Activated CD8-positive, alpha-beta T cell treated with anti-CD3 and anti-CD28 coated beads for 36 hours (primary cell): ENCODE data around the gene KBTBD8. TPM values are rescaled to one million over a fixed set of nuclear protein-coding genes. Genes with fewer than 3 reads are reported as not detected.

Experiments
- ATAC-seq: fragments of 200-7000 bp; cut with Tn5 transposase; one replicate; pipeline ENCODE4 v1.10.0; 2021; ENCODE audit warnings: mild to moderate bottlenecking, moderate library complexity
- CTCF ChIA-PET: fragments of 350-600 bp; sonication (Branson Sonifier 250); formaldehyde crosslinking; loops from one replicate; lab custom pipeline; 2021; ENCODE audit warnings: antibody characterized with exemption; lab: Charles Lee
- POLR2A ChIA-PET: fragments of 350-600 bp; sonication (Branson Sonifier 250); formaldehyde crosslinking; loops from one replicate; lab custom pipeline; 2021; ENCODE audit warnings: antibody characterized with exemption; lab: Charles Lee
- DNase-seq: peaks from one replicate; pipeline ENCODE4 v3.0.0-alpha.2; 2020
- H3K27ac Mint-ChIP-seq: one replicate; pipeline ENCODE4 v1.8.0; 2021; ENCODE audit warnings: mild to moderate bottlenecking, mixed read lengths
- H3K27me3 Mint-ChIP-seq: one replicate; pipeline ENCODE4 v1.8.0; 2021; ENCODE audit warnings: mixed read lengths
- H3K36me3 Mint-ChIP-seq: one replicate; pipeline ENCODE4 v1.8.0; 2021; ENCODE audit warnings: low read depth, mixed read lengths
- H3K4me1 Mint-ChIP-seq: one replicate; pipeline ENCODE4 v1.8.0; 2021; ENCODE audit warnings: low read depth, mixed read lengths
- H3K4me3 Mint-ChIP-seq: one replicate; pipeline ENCODE4 v1.8.0; 2021; ENCODE audit warnings: mild to moderate bottlenecking, moderate library complexity, mixed read lengths
- H3K9me3 Mint-ChIP-seq: one replicate; pipeline ENCODE4 v1.8.0; 2021; ENCODE audit warnings: mixed read lengths
- CTCF ChIP-seq: fragments of 200-600 bp; IDR thresholded peaks from one replicate; pipeline ENCODE4 v1.8.0; 2022; ENCODE audit warnings: antibody characterized with exemption, mild to moderate bottlenecking
- intact Hi-C: fragments of 100-400 bp; cut with micrococcal nuclease; formaldehyde crosslinking; loops from one replicate; pipeline ENCODE4 v1.10.0; 2022
- total RNA-seq, 2 experiments: library from RNA; stranded (reverse); gene quantifications; one replicate each; pipeline ENCODE4 v1.2.3, GENCODE V29; 2021

KBTBD8 gene
- total RNA-seq, 2 experiments from 2014 or later = 10.9 to 11.1 TPM

- peaks cover 2% of the 10 kb centered on the region for H3K27me3 Mint-ChIP-seq
- no peak for TF ChIP-seq CTCF
- no peaks in the 10 kb centered on the region for H3K36me3 Mint-ChIP-seq
- intact Hi-C loops = no loop called here
- H3K4me3 Mint-ChIP-seq = no peak overlapping the region
- ChIA-PET CTCF (interaction anchor here (1.1 to 3.4 kb wide), 2 partner anchors 15 to 17 kb away, joined by 7 to 16 read pairs; no protein-coding TSS in a partner anchor), POLR2A (interaction anchor here (0.6 to 1.5 kb wide), 2 partner anchors 19 to 574 kb away, joined by 3 read pairs; no protein-coding TSS in a partner anchor)
- DNase-seq = no peak
- no peak overlapping the region for H3K27ac Mint-ChIP-seq
- ATAC-seq = no peak
- H3K9me3 Mint-ChIP-seq = no peaks in the 10 kb centered on the region
- H3K4me1 Mint-ChIP-seq = no peaks in the 10 kb centered on the region
Measured at GRCh38 chr3:66953934-66954445, 44.1 kb upstream of the KBTBD8 start.

GRCh38 chr3:66956742-66957141 is 41.4 kb upstream of the KBTBD8 start:
- no peak for ATAC-seq
- intact Hi-C loops = no loop called here
- ChIA-PET POLR2A (no interaction called here), CTCF (interaction anchor here (2.8 to 3.4 kb wide), 2 partner anchors 15 kb away, joined by 16 to 18 read pairs; no protein-coding TSS in a partner anchor)
- TF ChIP-seq CTCF = no peak
- no peak overlapping the region for H3K27ac Mint-ChIP-seq
- H3K4me3 Mint-ChIP-seq = no peak overlapping the region
- H3K27me3 Mint-ChIP-seq = peaks cover 5% of the 10 kb centered on the region
- no peaks in the 10 kb centered on the region for H3K9me3 Mint-ChIP-seq
- DNase-seq = no peak
- no peaks in the 10 kb centered on the region for H3K4me1 Mint-ChIP-seq
- no peaks in the 10 kb centered on the region for H3K36me3 Mint-ChIP-seq

GRCh38 chr3:66957367-66957766 is 40.7 kb upstream of the KBTBD8 start:
- ATAC-seq = no peak
- ChIA-PET CTCF (interaction anchor here (2.8 kb wide), 1 partner anchor 14 kb away, joined by 18 read pairs; no protein-coding TSS in a partner anchor), POLR2A (no interaction called here)
- DNase-seq = no peak
- H3K4me1 Mint-ChIP-seq = no peaks in the 10 kb centered on the region
- no peaks in the 10 kb centered on the region for H3K9me3 Mint-ChIP-seq
- no peak overlapping the region for H3K27ac Mint-ChIP-seq
- H3K4me3 Mint-ChIP-seq = no peak overlapping the region
- intact Hi-C loops = no loop called here
- H3K36me3 Mint-ChIP-seq = no peaks in the 10 kb centered on the region
- H3K27me3 Mint-ChIP-seq = peaks cover 7% of the 10 kb centered on the region
- no peak for TF ChIP-seq CTCF

GRCh38 chr3:66958067-66958466 is 40.0 kb upstream of the KBTBD8 start:
- no peak overlapping the region for H3K27ac Mint-ChIP-seq
- no peak for TF ChIP-seq CTCF
- no peaks in the 10 kb centered on the region for H3K36me3 Mint-ChIP-seq
- H3K4me3 Mint-ChIP-seq = no peak overlapping the region
- no peaks in the 10 kb centered on the region for H3K9me3 Mint-ChIP-seq
- CTCF ChIA-PET = interaction anchor here (2.8 kb wide), 1 partner anchor 14 kb away, joined by 18 read pairs; no protein-coding TSS in a partner anchor
- H3K4me1 Mint-ChIP-seq = no peaks in the 10 kb centered on the region
- DNase-seq (no peak), ATAC-seq (no peak)
- POLR2A ChIA-PET = no interaction called here
- H3K27me3 Mint-ChIP-seq = peaks cover 7% of the 10 kb centered on the region
- intact Hi-C loops = no loop called here

- Mint-ChIP-seq H3K36me3 (no peaks in the 10 kb centered on the region), H3K4me1 (no peaks in the 10 kb centered on the region)
Measured at GRCh38 chr3:66962664-66963063, 35.4 kb upstream of the KBTBD8 start.

More at GRCh38 chr3:66962664-66963063, 35.4 kb upstream of the KBTBD8 start:
- peaks cover 10% of the 10 kb centered on the region for H3K27me3 Mint-ChIP-seq
- intact Hi-C loops = no loop called here
- CTCF ChIA-PET = no interaction called here
- no peaks in the 10 kb centered on the region for H3K9me3 Mint-ChIP-seq
- no peak overlapping the region for H3K4me3 Mint-ChIP-seq
- TF ChIP-seq CTCF = no peak
- no peak overlapping the region for H3K27ac Mint-ChIP-seq
- DNase-seq (no peak), ATAC-seq (no peak)
- POLR2A ChIA-PET = no interaction called here
